IMR-90 (cell line): ENCODE data around the gene RINT1. TPM values are rescaled to one million over a fixed set of nuclear protein-coding genes. Genes with fewer than 3 reads are reported as not detected.

Experiments used
- ATAC-seq: fragments of 200-7000 bp; cut with Tn5 transposase; 2 replicates; pipeline ENCODE4 v1.9.1; 2020; ENCODE audit warnings: low read depth, mild to moderate bottlenecking, moderate library complexity
- BruUV-seq: library from RNA; stranded (reverse); fragments of 400-500 nt; replicated peaks from 2 replicates; lab custom pipeline; 2021; lab: Mats Ljungman, UMichigan
- CTCF ChIA-PET: fragments of 300-600 bp; formaldehyde crosslinking; extraction: SDS; loops from one replicate; lab custom pipeline; 2021; ENCODE audit warnings: antibody characterized with exemption; lab: Yijun Ruan, JAX
- POLR2A ChIA-PET: fragments of 300-600 bp; sonication (Branson Sonifier 250); formaldehyde crosslinking; loops from one replicate; lab custom pipeline; 2022; ENCODE audit warnings: antibody characterized with exemption; ENCODE audit not compliant: unreplicated experiment; lab: Charles Lee
- DNase-seq: peaks from one replicate; pipeline ENCODE4 v3.0.0; 2013
- H2AFZ ChIP-seq: replicated peaks from 2 replicates; pipeline ENCODE3; 2013; ENCODE audit warnings: low read length, mild to moderate bottlenecking; ENCODE audit not compliant: poor library complexity
- H2AK5ac ChIP-seq: 2 replicates; pipeline ENCODE4 v1.6.1; 2013; ENCODE audit warnings: low read depth, low read length, inconsistent platforms
- H2AK9ac ChIP-seq: replicated peaks from 2 replicates; pipeline ENCODE3; 2013; ENCODE audit warnings: mild to moderate bottlenecking, low read depth, low read length, moderate library complexity; ENCODE audit not compliant: poor library complexity
- H2BK120ac ChIP-seq: 2 replicates; pipeline ENCODE4 v1.6.1; 2013; ENCODE audit warnings: low read depth, low read length, inconsistent platforms
- H2BK15ac ChIP-seq: 3 replicates; pipeline ENCODE4 v1.6.1; 2013; ENCODE audit warnings: low read depth, low read length, inconsistent platforms
- H2BK20ac ChIP-seq: 2 replicates; pipeline ENCODE4 v1.6.1; 2013; ENCODE audit warnings: low read depth, mild to moderate bottlenecking, inconsistent platforms, low read length, moderate library complexity
- H2BK5ac ChIP-seq: 2 replicates; pipeline ENCODE4 v1.6.1; 2013; ENCODE audit warnings: mild to moderate bottlenecking, low read depth, low read length, inconsistent platforms; ENCODE audit not compliant: poor library complexity, severe bottlenecking
- H3K14ac ChIP-seq: replicated peaks from 2 replicates; pipeline ENCODE4 v1.6.1; 2013; ENCODE audit warnings: low read depth, low read length, inconsistent platforms
- H3K18ac ChIP-seq: 2 replicates; pipeline ENCODE4 v1.6.1; 2013; ENCODE audit warnings: low read depth, low read length, control low read depth
- H3K23ac ChIP-seq: 2 replicates; pipeline ENCODE4 v1.6.1; 2013; ENCODE audit warnings: low read depth, low read length, inconsistent platforms
- H3K27ac ChIP-seq: 2 replicates; pipeline ENCODE4 v1.5.1; 2013; ENCODE audit warnings: mild to moderate bottlenecking, control low read depth, low read length; ENCODE audit not compliant: insufficient read depth
- H3K27me3 ChIP-seq: 2 replicates; pipeline ENCODE4 v1.6.1; 2013; ENCODE audit warnings: low read length; ENCODE audit not compliant: control insufficient read depth, insufficient read depth
- H3K36me3 ChIP-seq: 2 replicates; pipeline ENCODE4 v1.6.1; 2013; ENCODE audit warnings: low read length, mixed read lengths; ENCODE audit not compliant: control insufficient read depth, insufficient read depth
- H3K4ac ChIP-seq: 2 replicates; pipeline ENCODE4 v1.6.1; 2013; ENCODE audit warnings: low read depth, low read length, inconsistent platforms
- H3K4me1 ChIP-seq: 2 replicates; pipeline ENCODE4 v1.6.1; 2013; ENCODE audit warnings: low read length, mixed read lengths; ENCODE audit not compliant: control insufficient read depth, insufficient read depth
- H3K4me2 ChIP-seq: 2 replicates; pipeline ENCODE4 v1.6.1; 2013; ENCODE audit warnings: low read depth, mild to moderate bottlenecking, control low read depth, low read length, moderate library complexity
- H3K4me3 ChIP-seq: 2 replicates; pipeline ENCODE4 v1.5.1; 2013; ENCODE audit warnings: low read depth, mild to moderate bottlenecking, control low read depth, low read length, moderate library complexity; ENCODE audit not compliant: insufficient read depth
- H3K56ac ChIP-seq: 2 replicates; pipeline ENCODE4 v1.6.1; 2013; ENCODE audit warnings: low read length, inconsistent platforms; ENCODE audit not compliant: insufficient read depth; ENCODE audit errors: extremely low read depth
- H3K79me1 ChIP-seq, 2 experiments: 2 replicates each; pipeline ENCODE4 v1.6.1; 2013; ENCODE audit warnings: low read length in 2 of 2, inconsistent platforms in 1 of 2, low read depth in 1 of 2
- H3K9ac ChIP-seq: 2 replicates; pipeline ENCODE4 v1.6.1; 2013; ENCODE audit warnings: low read depth, low read length, control low read depth
- H3K9me1 ChIP-seq: 2 replicates; pipeline ENCODE4 v1.6.1; 2013; ENCODE audit warnings: low read length, inconsistent platforms; ENCODE audit not compliant: insufficient read depth
- H3K9me3 ChIP-seq: 2 replicates; pipeline ENCODE4 v1.6.1; 2013; ENCODE audit warnings: low read length; ENCODE audit not compliant: control insufficient read depth, insufficient read depth
- H4K20me1 ChIP-seq: 2 replicates; pipeline ENCODE4 v1.6.1; 2013; ENCODE audit warnings: low read length, inconsistent platforms; ENCODE audit not compliant: insufficient read depth
- H4K5ac ChIP-seq: 2 replicates; pipeline ENCODE4 v1.6.1; 2013; ENCODE audit warnings: mild to moderate bottlenecking, low read depth, low read length, control low read depth
- H4K8ac ChIP-seq, 2 experiments: 2 replicates each; pipeline ENCODE4 v1.6.1; 2013; ENCODE audit warnings: low read depth in 2 of 2, low read length in 2 of 2, control low read depth in 1 of 2, inconsistent platforms in 1 of 2
- H4K91ac ChIP-seq: 2 replicates; pipeline ENCODE4 v1.6.1; 2013; ENCODE audit warnings: low read depth, low read length, inconsistent platforms; ENCODE audit not compliant: insufficient read depth
- CTCF ChIP-seq: conservative IDR thresholded peaks from 2 replicates; pipeline ENCODE4 v1.5.1; 2012; ENCODE audit warnings: mild to moderate bottlenecking, low read depth, low read length, improper control_type of control experiment
- ELK1 ChIP-seq: fragments of 150-350 bp; IDR thresholded peaks from 2 replicates; pipeline ENCODE4 v1.6.1; 2016; ENCODE audit warnings: low read depth, mild to moderate bottlenecking, low read length, moderate library complexity, borderline replicate concordance
- FOS ChIP-seq: fragments of 150-350 bp; IDR thresholded peaks from 2 replicates; pipeline ENCODE4 v1.6.1; 2016; ENCODE audit warnings: low read depth, low read length
- RFX5 ChIP-seq: IDR thresholded peaks from 2 replicates; pipeline ENCODE4 v1.8.0; 2012; ENCODE audit warnings: low read depth, mild to moderate bottlenecking, low read length, moderate library complexity
- WGBS, 2 experiments: methylation state at CpG; one replicate each; pipeline versions ENCODE4 v1.1.5 to v1.1.7; 2013; ENCODE audit warnings: missing lambda C conversion rate in 2 of 2; ENCODE audit not compliant: insufficient read length in 1 of 2; ENCODE audit errors: extremely low coverage in 2 of 2; 5-methylcytosine and 5-hydroxymethylcytosine counted together
- dilution Hi-C: fragments of 300-500 bp; cut with HindIII; formaldehyde crosslinking; loops from one replicate; pipeline ENCODE4 v1.14.3; 2018; ENCODE audit warnings: low sequenced_read_pairs; ENCODE audit not compliant: unreplicated experiment
- in situ Hi-C: fragments of 300-500 bp; cut with MboI; formaldehyde crosslinking; loops from 3 replicates; pipeline ENCODE4 v1.14.3; 2019; ENCODE audit warnings: low sequenced_read_pairs, inconsistent platforms, mixed read lengths
- intact Hi-C: fragments of 100-400 bp; cut with micrococcal nuclease; formaldehyde crosslinking; loops from 2 replicates; pipeline ENCODE4 v1.10.0; 2022
- polyA plus RNA-seq, 3 experiments: library from polyadenylated mRNA; depleted of rRNA; stranded (reverse); fragments of >200 nt; gene quantifications; 2 replicates each; pipeline ENCODE4 v1.2.3, GENCODE V29; 2012; ENCODE audit warnings: low replicate concordance in 1 of 3
- total RNA-seq: library from RNA; depleted of rRNA; stranded (reverse); fragments of >200 nt; gene quantifications from 2 replicates; pipeline ENCODE4 v1.2.3, GENCODE V29; 2012

Gene RINT1
- total and polyA plus RNA-seq, 2 of the 4 experiments (the other 2 are of a cell fraction), result 15.9 to 23.1 TPM

GRCh38 chr7:105580022-105580740 lies 48.2 kb downstream of the RINT1 start:
- ATAC-seq (no peak), DNase-seq (no peak)
- Histone ChIP-seq H3K56ac (no peak overlapping the region), H3K9ac (no peak overlapping the region), H2AK5ac (no peak overlapping the region), H4K20me1 (no peaks in the 10 kb centered on the region), H2AK9ac (no peak overlapping the region), H2BK120ac (no peak overlapping the region), H3K36me3 (no peaks in the 10 kb centered on the region), H2BK15ac (no peak overlapping the region), H4K8ac (no peak overlapping the region), H2BK20ac (no peak overlapping the region), H3K9me1 (no peaks in the 10 kb centered on the region), H3K4me3 (no peak overlapping the region), H3K4me2 (no peak overlapping the region), H3K14ac (no peak overlapping the region), H3K27ac (no peak overlapping the region), H3K9me3 (peaks cover 2% of the 10 kb centered on the region), H2BK5ac (no peak overlapping the region), H3K4ac (no peak overlapping the region), H3K4me1 (no peaks in the 10 kb centered on the region), H3K18ac (no peak overlapping the region), H3K23ac (no peak overlapping the region), H3K79me1 (no peaks in the 10 kb centered on the region), H2AFZ (no peak overlapping the region), H3K27me3 (no peaks in the 10 kb centered on the region), H4K91ac (no peak overlapping the region), H4K5ac (no peak overlapping the region)
- no peak for TF ChIP-seq ELK1
- TF ChIP-seq RFX5, result no peak
- no peak for TF ChIP-seq FOS
- 0 out of 2 replicates have a peak, but pooled peaks have one; percentile 7 for TF ChIP-seq CTCF
- ChIA-PET CTCF (interaction anchor here (0.7 kb wide), 1 partner anchor 30 kb away, joined by 4 read pairs; no protein-coding TSS in a partner anchor), POLR2A (no interaction called here)
- WGBS, 2 experiments, result 100% methylated on average over 5 of the region's 22 CpGs; no CpG with 5 or more reads in 1 of the 2 experiments
- in situ Hi-C loops, result no loop called here
- no TSS peak for BruUV-seq
- intact Hi-C loops, result loop anchor here (10.0 kb wide), 1 partner anchor 465 kb away; no protein-coding TSS in a partner anchor
- dilution Hi-C loops, result no loop called here
